Thoracic aorta (tissue), 2 donors: ENCODE data around the gene HLA-DOA. TPM values are rescaled to one million over a fixed set of nuclear protein-coding genes. Genes with fewer than 3 reads are reported as not detected.
A peak's percentile ranks its signal among the peaks of the same experiment; 100 is the strongest.

ENCODE experiments used
- ATAC-seq: fragments of 150-250 bp; one replicate; pipeline ENCODE4 v1.8.0; 2017; ENCODE audit warnings: low read depth; ENCODE audit not compliant: insufficient number of reproducible peaks, low FRiP score
- DNase-seq: peaks from one replicate; pipeline ENCODE4 v3.0.0-alpha.2; 2020; ENCODE audit warnings: low spot score
- H3K27ac ChIP-seq, 2 donors: fragments of 200-600 bp; sonication (generic); 1 replicate in 1 of 2; 2 replicates in 1 of 2; pipeline ENCODE4 v1.5.1; 2016; ENCODE audit warnings: mild to moderate bottlenecking in 2 of 2, moderate library complexity in 2 of 2
- H3K27me3 ChIP-seq: fragments of 200-600 bp; sonication (generic); replicated peaks from 2 replicates; pipeline ENCODE4 v1.6.0; 2016; ENCODE audit warnings: mild to moderate bottlenecking; ENCODE audit not compliant: insufficient read depth
- H3K36me3 ChIP-seq: fragments of 200-600 bp; sonication (generic); one replicate; pipeline ENCODE4 v1.5.1; 2016
- H3K4me1 ChIP-seq, 2 donors: fragments of 200-600 bp; sonication (generic); 1 replicate in 1 of 2; 2 replicates in 1 of 2; pipeline versions ENCODE4 v1.5.1 to v1.6.0; 2016; ENCODE audit warnings: low read depth in 2 of 2, mild to moderate bottlenecking in 1 of 2; ENCODE audit not compliant: control insufficient read depth in 1 of 2
- H3K4me3 ChIP-seq: fragments of 200-600 bp; sonication (generic); 2 replicates; pipeline ENCODE4 v1.5.1; 2016; ENCODE audit warnings: mild to moderate bottlenecking
- H3K9me3 ChIP-seq: fragments of 200-600 bp; sonication (generic); 2 replicates; pipeline ENCODE4 v1.5.1; 2016
- CTCF ChIP-seq: fragments of 200-600 bp; sonication (generic); IDR thresholded peaks from one replicate; pipeline ENCODE4 v1.5.1; 2019; ENCODE audit warnings: antibody characterized with exemption
- total RNA-seq, 2 donors: library from RNA; depleted of rRNA; stranded (reverse); fragments of >200 nt; gene quantifications; one replicate each; pipeline versions ENCODE4 v1.1.0 to v1.2.3, GENCODE V29; 2016

The HLA-DOA gene
- total RNA-seq, 2 donors from 2014 or later: 5.8 to 19.4 TPM

GRCh38 chr6:32979720-32980487 lies 29.5 kb downstream of the HLA-DOA start:
- no peak for TF ChIP-seq CTCF
- no peak overlapping the region for H3K4me3 ChIP-seq
- H3K27me3 ChIP-seq: no peaks in the 10 kb centered on the region
- H3K27ac ChIP-seq: no peak overlapping the region
- peaks cover 68% of the 10 kb centered on the region for H3K36me3 ChIP-seq
- H3K4me1 ChIP-seq: peaks cover 23 to 50% of the 10 kb centered on the region in 2 donors
- ATAC-seq (no peak), DNase-seq (no peak)
- H3K9me3 ChIP-seq: no peaks in the 10 kb centered on the region

- no peaks in the 10 kb centered on the region for H3K27me3 ChIP-seq
- DNase-seq: no peak
- peaks cover 76% of the 10 kb centered on the region for H3K36me3 ChIP-seq
- no peak overlapping the region for H3K4me3 ChIP-seq
- no peak for ATAC-seq
- peaks cover 26 to 59% of the 10 kb centered on the region in 2 donors for H3K4me1 ChIP-seq
- no peak for TF ChIP-seq CTCF
- no peaks in the 10 kb centered on the region for H3K9me3 ChIP-seq
- H3K27ac ChIP-seq: no peak overlapping the region
These were observed 31.5 kb downstream of the HLA-DOA start for GRCh38 chr6:32977953-32978324.

GRCh38 chr6:32977272-32977952 lies 32.0 kb downstream of the HLA-DOA start:
- DNase-seq (no peak), ATAC-seq (no peak)
- H3K27ac ChIP-seq: no peak overlapping the region
- no peak overlapping the region for H3K4me3 ChIP-seq
- TF ChIP-seq CTCF: no peak
- no peaks in the 10 kb centered on the region for H3K27me3 ChIP-seq
- no peaks in the 10 kb centered on the region for H3K9me3 ChIP-seq
- peaks cover 26 to 59% of the 10 kb centered on the region in 2 donors for H3K4me1 ChIP-seq
- H3K36me3 ChIP-seq: peaks cover 79% of the 10 kb centered on the region

GRCh38 chr6:32976334-32977069 lies 32.9 kb downstream of the HLA-DOA start:
- DNase-seq (no peak), ATAC-seq (no peak)
- Histone ChIP-seq H3K4me3 (no peak overlapping the region), H3K4me1 (peaks cover 26 to 51% of the 10 kb centered on the region in 2 donors), H3K27me3 (no peaks in the 10 kb centered on the region), H3K27ac (no peak overlapping the region), H3K36me3 (peaks cover 73% of the 10 kb centered on the region), H3K9me3 (no peaks in the 10 kb centered on the region)
- TF ChIP-seq CTCF: no peak

DNA sequence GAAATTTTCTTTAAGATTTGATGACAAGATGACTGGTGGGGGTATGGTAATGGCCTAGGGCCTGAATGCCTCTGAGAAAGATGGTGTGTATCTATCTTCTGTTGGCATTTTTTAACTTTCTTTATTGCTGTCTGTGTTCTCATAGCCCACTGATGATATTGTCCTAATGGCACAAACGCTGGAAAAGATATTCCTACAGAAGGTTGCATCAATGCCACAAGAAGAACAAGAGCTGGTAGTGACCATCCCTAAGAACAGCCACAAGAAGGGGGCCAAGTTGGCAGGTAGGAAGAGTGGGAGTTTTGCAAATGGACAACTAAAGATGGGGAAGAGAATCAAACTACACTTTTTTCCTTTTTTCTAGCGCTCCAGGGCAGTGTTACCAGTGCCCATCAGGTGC lies 33.5 kb downstream of the HLA-DOA start:
- TF ChIP-seq CTCF: no peak
- no peak for DNase-seq
- ATAC-seq: no peak
- Histone ChIP-seq H3K27me3 (no peaks in the 10 kb centered on the region), H3K36me3 (peaks cover 67% of the 10 kb centered on the region), H3K4me3 (peak overlapping the region; percentile 86), H3K27ac (no peak overlapping the region), H3K4me1 (peaks cover 26 to 50% of the 10 kb centered on the region in 2 donors), H3K9me3 (no peaks in the 10 kb centered on the region)
